GM23338 (cell line): ENCODE results near the gene ELMOD3. TPM values are rescaled to one million over a fixed set of nuclear protein-coding genes. Genes with fewer than 3 reads are reported as not detected.

Experiments
- ATAC-seq: fragments of 200-7000 bp; cut with Tn5 transposase; 3 replicates; pipeline ENCODE4 v1.9.1; 2020
- DNase-seq: peaks from one replicate; pipeline ENCODE4 v3.0.0-alpha.2; 2015; ENCODE audit warnings: low spot score
- H2AFZ ChIP-seq: fragments of 200-600 bp; sonication (generic); 2 replicates; pipeline ENCODE4 v1.8.0; 2016; ENCODE audit warnings: antibody characterized with exemption, mild to moderate bottlenecking, moderate library complexity
- H3F3A ChIP-seq: fragments of 200-600 bp; sonication (generic); replicated peaks from 2 replicates; pipeline ENCODE4 v1.8.0; 2017; ENCODE audit warnings: antibody characterized with exemption, mixed run types, low read depth
- H3K27ac ChIP-seq: fragments of 200-600 bp; sonication (generic); 2 replicates; pipeline ENCODE4 v1.6.1; 2016; ENCODE audit warnings: low read depth
- H3K27me3 ChIP-seq: fragments of 200-600 bp; sonication (generic); 2 replicates; pipeline ENCODE4 v1.8.0; 2016; ENCODE audit warnings: mild to moderate bottlenecking, mixed run types, moderate library complexity; ENCODE audit not compliant: insufficient read depth
- H3K36me3 ChIP-seq: fragments of 200-600 bp; sonication (generic); 2 replicates; pipeline ENCODE4 v1.8.0; 2016; ENCODE audit warnings: mild to moderate bottlenecking; ENCODE audit not compliant: insufficient read depth
- H3K4me1 ChIP-seq: fragments of 200-600 bp; sonication (generic); 2 replicates; pipeline ENCODE4 v1.8.0; 2016; ENCODE audit warnings: mild to moderate bottlenecking, moderate library complexity; ENCODE audit not compliant: insufficient read depth
- H3K4me2 ChIP-seq: fragments of 200-600 bp; sonication (generic); 2 replicates; pipeline ENCODE4 v1.7.1; 2017; ENCODE audit warnings: mixed run types
- H3K4me3 ChIP-seq: fragments of 200-600 bp; sonication (generic); 2 replicates; pipeline ENCODE4 v1.6.1; 2016; ENCODE audit warnings: mixed run types
- H3K79me2 ChIP-seq: fragments of 200-600 bp; sonication (generic); replicated peaks from 2 replicates; pipeline ENCODE4 v1.8.0; 2017; ENCODE audit warnings: mild to moderate bottlenecking; ENCODE audit not compliant: insufficient read depth
- H3K9me2 ChIP-seq: fragments of 200-600 bp; sonication (generic); 2 replicates; pipeline ENCODE4 v1.8.0; 2017; ENCODE audit not compliant: insufficient read depth
- H4K20me1 ChIP-seq: fragments of 200-600 bp; sonication (generic); replicated peaks from 2 replicates; pipeline ENCODE4 v1.8.0; 2017; ENCODE audit warnings: mild to moderate bottlenecking; ENCODE audit not compliant: insufficient read depth
- H3K27ac Mint-ChIP-seq: 2 replicates; pipeline ENCODE4 v1.8.0; 2020; ENCODE audit warnings: inconsistent platforms, mild to moderate bottlenecking, moderate library complexity, mixed read lengths
- H3K27me3 Mint-ChIP-seq: 3 replicates; pipeline ENCODE4 v1.8.0; 2022; ENCODE audit warnings: low read depth, mild to moderate bottlenecking, moderate library complexity, mixed read lengths, inconsistent platforms; ENCODE audit not compliant: insufficient read depth, poor library complexity
- H3K36me3 Mint-ChIP-seq: 3 replicates; pipeline ENCODE4 v1.8.0; 2021; ENCODE audit warnings: low read depth, mild to moderate bottlenecking, inconsistent platforms, moderate library complexity, mixed read lengths
- H3K4me1 Mint-ChIP-seq: 3 replicates; pipeline ENCODE4 v1.8.0; 2020; ENCODE audit warnings: mild to moderate bottlenecking, inconsistent platforms, mixed read lengths
- H3K4me3 Mint-ChIP-seq: 3 replicates; pipeline ENCODE4 v1.8.0; 2021; ENCODE audit warnings: moderate library complexity, mild to moderate bottlenecking, inconsistent platforms, mixed read lengths
- H3K9me3 Mint-ChIP-seq: 3 replicates; pipeline ENCODE4 v1.8.0; 2020; ENCODE audit warnings: moderate library complexity, mild to moderate bottlenecking, inconsistent platforms, mixed read lengths
- ETS1 ChIP-seq: IDR thresholded peaks from 2 replicates; pipeline ENCODE4 v1.6.1; 2016; ENCODE audit warnings: antibody characterized with exemption
- EZH2phosphoT487 ChIP-seq: fragments of 200-600 bp; sonication (generic); IDR thresholded peaks from one replicate; pipeline ENCODE4 v1.8.1; 2018; ENCODE audit warnings: antibody characterized with exemption; ENCODE audit not compliant: unreplicated experiment
- JUNB ChIP-seq: IDR thresholded peaks from one replicate; pipeline ENCODE4 v1.6.1; 2016; ENCODE audit warnings: antibody characterized with exemption; ENCODE audit not compliant: unreplicated experiment
- NANOG ChIP-seq: IDR thresholded peaks from 2 replicates; pipeline ENCODE4 v1.6.1; 2016; ENCODE audit warnings: antibody characterized with exemption, borderline replicate concordance
- POLR2AphosphoS5 ChIP-seq: IDR thresholded peaks from 2 replicates; pipeline ENCODE4 v1.6.1; 2016; ENCODE audit warnings: antibody characterized with exemption, low read depth
- REST ChIP-seq: IDR thresholded peaks from one replicate; pipeline ENCODE4 v1.6.1; 2018; ENCODE audit warnings: antibody characterized with exemption; ENCODE audit not compliant: unreplicated experiment
- STAT1 ChIP-seq: IDR thresholded peaks from one replicate; pipeline ENCODE4 v1.6.1; 2016; ENCODE audit warnings: antibody characterized with exemption; ENCODE audit not compliant: unreplicated experiment
- ZNF114 ChIP-seq: fragments of 250-450 bp; sonication (Bioruptor Pico); IDR thresholded peaks from 2 replicates; pipeline ENCODE4 v1.5.0; 2020; ENCODE audit warnings: mild to moderate bottlenecking, moderate library complexity
- long read RNA-seq: library from polyadenylated mRNA; unstranded; transcript quantifications from one replicate; pipeline ENCODE4 v2.0.0, GENCODE V29; 2020; ENCODE audit not compliant: unreplicated experiment
- polyA plus RNA-seq: library from polyadenylated mRNA; unstranded; fragments of >200 nt; fragmentation: Nextera tagmentation; extraction: Ambion mirVana; gene quantifications from 2 replicates; pipeline ENCODE4 v1.2.1, GENCODE V29; 2016
- total RNA-seq: library from RNA; depleted of rRNA; stranded (reverse); fragments of >200 nt; shearing (Covaris generic); gene quantifications from 2 replicates; pipeline ENCODE4 v1.2.3, GENCODE V29; 2014; rRNA removed

The ELMOD3 gene
- total RNA-seq, result 7.1 and 8.9 TPM in 2 replicates
- 5.9 and 8.6 TPM in 2 replicates for polyA plus RNA-seq
- long read RNA-seq, partial matches to known transcripts, result 2 of 4 reads
- long read RNA-seq, other reads (novel, unspliced or antisense), result 1 of 4 reads

GRCh38 chr2:85354286-85355072 is at the start of gene ELMOD3, which contains the start of gene RETSAT:
ELMOD3 (plus strand) TSS chr2:85354769; CDS start chr2:85357199, 2,430 bp downstream.
RETSAT (minus strand) TSS chr2:85354528; CDS start chr2:85354507, 21 bp downstream.
- Mint-ChIP-seq H3K4me1 (peaks cover 15% of the 10 kb centered on the region), H3K4me3 (peak within 1 kb of the TSS; percentile 97), H3K9me3 (no peaks in the 10 kb centered on the region), H3K27me3 (peaks cover 6% of the 10 kb centered on the region), H3K36me3 (peaks cover 14% of the 10 kb centered on the region), H3K27ac (peak within 1 kb of the TSS; percentile 91)
- Histone ChIP-seq H3F3A (no peaks in the 10 kb centered on the region), H3K4me1 (peaks cover 15% of the 10 kb centered on the region), H4K20me1 (no peaks in the 10 kb centered on the region; the same call in none of the 2 replicates), H3K36me3 (no peaks in the 10 kb centered on the region), H3K4me3 (peak within 1 kb of the TSS; percentile 78), H3K4me2 (peak within 1 kb of the TSS; percentile 90), H2AFZ (peak within 1 kb of the TSS; percentile 92), H3K9me2 (no peaks in the 10 kb centered on the region), H3K27ac (no peak within 1 kb of the TSS), H3K79me2 (no peaks in the 10 kb centered on the region), H3K27me3 (no peaks in the 10 kb centered on the region)
- DNase-seq (peak; percentile 100), ATAC-seq (peak; percentile 98)
- TF ChIP-seq REST (peak; percentile 24), POLR2AphosphoS5 (peak; percentile 93), STAT1 (no peak), ETS1 (peak; percentile 95)

- Mint-ChIP-seq H3K27me3 (peaks cover 29% of the 10 kb centered on the region), H3K9me3 (no peaks in the 10 kb centered on the region), H3K27ac (no peak overlapping the region), H3K4me3 (no peak overlapping the region), H3K4me1 (peaks cover 32% of the 10 kb centered on the region), H3K36me3 (peaks cover 77% of the 10 kb centered on the region)
- no peak for ATAC-seq
- Histone ChIP-seq H3K9me2 (no peaks in the 10 kb centered on the region), H3K36me3 (peaks cover 18% of the 10 kb centered on the region; the same call in 1 of the 2 replicates), H2AFZ (no peak overlapping the region), H4K20me1 (peaks cover 15% of the 10 kb centered on the region), H3K4me1 (peaks cover 21% of the 10 kb centered on the region), H3K79me2 (no peaks in the 10 kb centered on the region), H3K27ac (peak overlapping the region; percentile 63; the same call in 1 of the 2 replicates), H3K27me3 (no peaks in the 10 kb centered on the region), H3K4me2 (no peak overlapping the region), H3K4me3 (no peak overlapping the region), H3F3A (peaks cover 23% of the 10 kb centered on the region)
- TF ChIP-seq ETS1, result no peak
- TF ChIP-seq EZH2phosphoT487, result no peak
- TF ChIP-seq POLR2AphosphoS5, result no peak
- no peak for TF ChIP-seq NANOG
- TF ChIP-seq ZNF114 (CRISPR knock-in tag), result no peak
- TF ChIP-seq JUNB, result no peak
- DNase-seq, result no peak
Measured at GRCh38 chr2:85307527-85307897, 47.1 kb upstream of the ELMOD3 start.
